CD8-positive, alpha-beta memory T cell (primary cell): ENCODE data around the gene CHST11. TPM values are rescaled to one million over a fixed set of nuclear protein-coding genes. Genes with fewer than 3 reads are reported as not detected.
A peak's percentile ranks its signal among the peaks of the same experiment; 100 is the strongest.

Experiments used
- CTCF ChIA-PET: fragments of 350-600 bp; sonication (Branson Sonifier 250); formaldehyde crosslinking; loops from one replicate; lab custom pipeline; 2021; ENCODE audit warnings: antibody characterized with exemption; lab: Charles Lee
- POLR2A ChIA-PET: fragments of 350-600 bp; sonication (Branson Sonifier 250); formaldehyde crosslinking; loops from one replicate; lab custom pipeline; 2021; ENCODE audit warnings: antibody characterized with exemption; lab: Charles Lee
- DNase-seq, 5 donors: peaks; one replicate each; pipeline versions ENCODE4 v3.0.0 to v3.0.0-alpha.2; 2020 to 2022; ENCODE audit warnings: mixed read lengths in 1 of 5
- H3K27ac ChIP-seq: one replicate; pipeline ENCODE4 v1.7.0; 2013; ENCODE audit warnings: low read depth, mild to moderate bottlenecking, low read length, moderate library complexity
- H3K27me3 ChIP-seq: 2 replicates; pipeline ENCODE4 v1.7.0; 2013; ENCODE audit warnings: low read length, mild to moderate bottlenecking; ENCODE audit not compliant: insufficient read depth, poor library complexity, severe bottlenecking
- H3K36me3 ChIP-seq: 2 replicates; pipeline ENCODE4 v1.7.0; 2013; ENCODE audit warnings: mild to moderate bottlenecking, low read length, moderate library complexity; ENCODE audit not compliant: insufficient read depth
- H3K4me1 ChIP-seq: 2 replicates; pipeline ENCODE4 v1.7.0; 2013; ENCODE audit warnings: mild to moderate bottlenecking, low read length, moderate library complexity; ENCODE audit not compliant: insufficient read depth
- H3K4me3 ChIP-seq: 2 replicates; pipeline ENCODE4 v1.7.0; 2013; ENCODE audit warnings: mild to moderate bottlenecking, low read length
- H3K9me3 ChIP-seq: 2 replicates; pipeline ENCODE4 v1.7.0; 2013; ENCODE audit warnings: mild to moderate bottlenecking, low read length
- H3K27ac Mint-ChIP-seq, 8 donors: one replicate each; pipeline ENCODE4 v1.8.0; 2020 to 2021; ENCODE audit warnings: mixed read lengths in 8 of 8, mild to moderate bottlenecking in 6 of 8, inconsistent platforms in 3 of 8, moderate library complexity in 3 of 8
- H3K27me3 Mint-ChIP-seq, 2 donors: one replicate each; pipeline ENCODE4 v1.8.0; 2020 to 2021; ENCODE audit warnings: mixed read lengths in 2 of 2, mild to moderate bottlenecking in 1 of 2, moderate library complexity in 1 of 2
- H3K36me3 Mint-ChIP-seq, 3 donors: one replicate each; pipeline ENCODE4 v1.8.0; 2020 to 2021; ENCODE audit warnings: mixed read lengths in 3 of 3, inconsistent platforms in 1 of 3, mild to moderate bottlenecking in 1 of 3
- H3K4me1 Mint-ChIP-seq, 3 donors: one replicate each; pipeline ENCODE4 v1.8.0; 2020 to 2021; ENCODE audit warnings: mixed read lengths in 3 of 3, inconsistent platforms in 1 of 3, mild to moderate bottlenecking in 1 of 3
- H3K4me3 Mint-ChIP-seq, 7 donors: one replicate each; pipeline ENCODE4 v1.8.0; 2020 to 2021; ENCODE audit warnings: mixed read lengths in 7 of 7, mild to moderate bottlenecking in 6 of 7, moderate library complexity in 4 of 7, inconsistent platforms in 2 of 7
- H3K9me3 Mint-ChIP-seq, 5 donors: one replicate each; pipeline ENCODE4 v1.8.0; 2020 to 2022; ENCODE audit warnings: mixed read lengths in 5 of 5, mild to moderate bottlenecking in 3 of 5, moderate library complexity in 2 of 5, inconsistent platforms in 1 of 5
- polyA plus RNA-seq: library from polyadenylated mRNA; unstranded; fragments of 300-500 nt; fragmentation: Illumina TruSeq; gene quantifications from one replicate; pipeline ENCODE4 v1.2.3, GENCODE V29; 2021
- total RNA-seq, 2 experiments: library from RNA; stranded (reverse); gene quantifications; one replicate each; pipeline ENCODE4 v1.2.3, GENCODE V29; 2021

CHST11 gene
- total and polyA plus RNA-seq, 3 experiments from 2014 or later = 47.8 to 76.8 (median 51.5) TPM

DNA sequence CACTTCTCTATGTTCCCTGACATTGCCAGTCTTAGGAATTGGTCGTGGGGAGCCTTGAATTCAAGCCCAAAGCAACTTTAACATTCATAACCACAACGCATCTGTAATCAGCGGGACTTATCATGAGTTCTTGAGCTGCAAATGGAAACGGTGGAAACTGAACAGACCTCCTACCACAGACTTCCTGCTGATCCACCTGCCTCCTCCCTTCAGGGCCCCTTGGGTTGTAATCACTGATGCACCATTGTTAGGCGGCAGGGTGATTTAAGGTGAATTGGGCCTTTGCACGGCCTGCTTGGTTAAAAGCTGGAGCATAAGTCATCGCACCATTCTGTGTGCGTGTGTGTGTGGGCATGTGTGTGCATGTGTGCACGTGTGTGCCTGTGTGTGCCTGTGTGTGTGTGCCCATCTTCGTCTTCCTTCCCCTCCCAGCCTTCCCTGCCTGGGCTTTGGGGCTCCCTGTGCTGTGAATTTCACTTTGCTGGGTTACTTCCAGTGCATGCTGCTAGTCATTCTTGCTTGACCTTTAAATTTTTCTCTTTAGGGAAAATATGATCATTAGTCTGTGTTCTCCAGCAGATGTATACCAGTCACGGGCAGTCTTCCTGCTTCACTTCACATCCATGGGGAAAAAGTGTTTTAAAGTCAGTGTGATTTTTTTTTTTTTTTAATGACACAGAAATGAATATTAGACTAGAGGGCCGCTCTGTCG is 29.1 kb downstream of the CHST11 start:
- peaks cover 0 to 2% of the 10 kb centered on the region in 2 donors for H3K27me3 Mint-ChIP-seq
- H3K4me1 Mint-ChIP-seq = peaks cover 90 to 97% (median 96%) of the 10 kb centered on the region in 3 donors
- Histone ChIP-seq H3K4me1 (peaks cover 83% of the 10 kb centered on the region), H3K27ac (peak overlapping the region; percentile 40), H3K27me3 (no peaks in the 10 kb centered on the region), H3K4me3 (peak overlapping the region; percentile 38), H3K9me3 (no peaks in the 10 kb centered on the region), H3K36me3 (no peaks in the 10 kb centered on the region)
- peak overlapping the region; percentile 23 to 78 (median 75) for H3K4me3 Mint-ChIP-seq
- H3K9me3 Mint-ChIP-seq = no peaks in the 10 kb centered on the region
- peak overlapping the region; percentile 59 to 93 (median 90) for H3K27ac Mint-ChIP-seq
- H3K36me3 Mint-ChIP-seq = peaks cover 7 to 24% (median 13%) of the 10 kb centered on the region in 3 donors
- peak; percentile 26 to 74 (median 47) for DNase-seq
- ChIA-PET CTCF (interaction anchor here (0.8 to 1.5 kb wide), 4 partner anchors 9 to 104 kb away, joined by 3 to 5 read pairs (median 3); no protein-coding TSS in a partner anchor), POLR2A (interaction anchor here (0.6 to 1.3 kb wide), 4 partner anchors 9 to 29 kb away, joined by 3 to 13 read pairs (median 3); partner anchors contain the start of gene CHST11)

GRCh38 chr12:104486363-104486750 is 29.6 kb downstream of the CHST11 start:
- Mint-ChIP-seq H3K27me3 (peaks cover 0 to 2% of the 10 kb centered on the region in 2 donors), H3K4me3 (peak overlapping the region in 5 of 7 donors; percentile 33 to 78 (median 58)), H3K9me3 (no peaks in the 10 kb centered on the region), H3K4me1 (peaks cover 90 to 97% (median 96%) of the 10 kb centered on the region in 3 donors), H3K27ac (peak overlapping the region in 7 of 8 donors; percentile 59 to 91 (median 89)), H3K36me3 (peaks cover 5 to 19% (median 8%) of the 10 kb centered on the region in 3 donors)
- Histone ChIP-seq H3K36me3 (no peaks in the 10 kb centered on the region), H3K27me3 (no peaks in the 10 kb centered on the region), H3K9me3 (no peaks in the 10 kb centered on the region), H3K4me3 (no peak overlapping the region), H3K4me1 (peaks cover 83% of the 10 kb centered on the region), H3K27ac (peak overlapping the region; percentile 40)
- CTCF ChIA-PET = interaction anchor here (0.8 to 1.6 kb wide), 3 partner anchors 8 to 28 kb away, joined by 3 to 11 read pairs (median 5); no protein-coding TSS in a partner anchor
- POLR2A ChIA-PET = interaction anchor here (0.6 to 1.3 kb wide), 3 partner anchors 8 to 25 kb away, joined by 3 to 13 read pairs (median 3); no protein-coding TSS in a partner anchor
- DNase-seq = no peak

DNA sequence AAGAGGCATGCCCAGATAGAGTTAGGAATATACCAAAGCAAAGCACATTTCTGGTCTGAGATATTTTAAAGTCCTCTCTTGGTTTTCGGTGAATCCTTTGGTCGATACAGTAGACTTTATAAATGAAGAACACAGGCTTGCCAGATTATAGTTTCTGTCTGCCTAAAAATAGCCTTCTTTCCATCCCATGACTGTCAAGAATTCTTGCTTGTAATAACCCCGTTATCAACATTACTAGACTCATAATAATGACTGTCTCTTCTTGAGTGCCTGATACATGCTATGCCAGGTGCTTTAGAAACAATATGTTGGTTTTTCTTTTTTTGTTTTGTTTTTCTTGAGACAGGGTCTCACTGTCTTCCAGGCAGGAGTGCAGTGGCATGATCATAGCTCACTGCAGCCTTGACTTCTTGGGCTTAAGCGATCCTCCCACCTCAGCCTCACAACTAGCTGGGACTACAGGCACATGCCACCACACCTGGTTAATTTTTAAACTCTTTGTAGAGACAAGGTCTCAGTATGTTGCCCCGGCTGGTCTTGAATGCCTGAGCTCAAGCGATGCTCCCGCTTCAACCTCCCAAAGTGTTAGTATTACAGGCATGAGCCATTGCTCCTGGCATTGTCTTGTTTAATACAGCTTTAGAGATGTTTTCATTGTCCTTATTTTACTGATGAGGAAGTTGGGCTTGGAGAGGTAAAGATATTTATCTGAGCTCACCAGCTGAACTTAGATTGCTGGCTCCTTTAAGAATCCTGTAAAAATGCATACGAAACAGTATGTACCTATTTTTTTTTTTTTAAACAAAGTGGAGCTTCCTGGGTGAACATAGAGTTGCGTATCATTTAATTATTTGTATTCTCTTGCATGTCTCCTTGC is 30.4 kb downstream of the CHST11 start:
- CTCF ChIA-PET = interaction anchor here (1.0 to 1.8 kb wide), 4 partner anchors 10 to 105 kb away, joined by 4 to 11 read pairs (median 6); no protein-coding TSS in a partner anchor
- POLR2A ChIA-PET = interaction anchor here (0.5 to 1.5 kb wide), 2 partner anchors 9 to 237 kb away, joined by 4 to 6 read pairs; no protein-coding TSS in a partner anchor
- H3K27ac Mint-ChIP-seq = peak overlapping the region; percentile 43 to 90 (median 76)

DNA sequence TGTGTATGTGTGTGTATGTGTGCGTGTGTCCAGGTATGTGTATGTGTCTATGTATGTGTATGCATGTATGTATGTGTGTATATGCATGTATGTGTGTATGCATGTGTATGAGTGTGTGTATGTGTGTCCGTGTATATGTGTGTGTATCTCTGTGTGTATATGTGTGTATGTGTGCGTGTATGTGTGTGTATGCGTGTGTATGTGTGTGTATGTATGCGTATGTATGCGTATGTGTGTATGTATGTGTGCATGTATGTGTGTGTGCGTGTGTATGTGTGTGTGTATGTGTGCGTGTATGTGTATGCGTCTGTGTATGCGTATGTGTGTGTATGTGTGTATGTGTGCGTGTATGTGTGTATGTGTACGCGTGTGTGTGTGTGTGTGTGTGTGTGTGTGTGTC is 31.6 kb downstream of the CHST11 start:
- Histone ChIP-seq H3K9me3 (no peaks in the 10 kb centered on the region), H3K4me3 (no peak overlapping the region), H3K4me1 (peaks cover 81% of the 10 kb centered on the region), H3K27ac (no peak overlapping the region), H3K36me3 (no peaks in the 10 kb centered on the region), H3K27me3 (no peaks in the 10 kb centered on the region)
- POLR2A ChIA-PET = interaction anchor here (1.5 kb wide), 1 partner anchor 10 kb away, joined by 4 read pairs; no protein-coding TSS in a partner anchor
- CTCF ChIA-PET = interaction anchor here (1.4 to 1.8 kb wide), 2 partner anchors 11 to 15 kb away, joined by 4 to 8 read pairs; no protein-coding TSS in a partner anchor
- H3K27me3 Mint-ChIP-seq = peaks cover 0 to 2% of the 10 kb centered on the region in 2 donors
- H3K9me3 Mint-ChIP-seq = no peaks in the 10 kb centered on the region
- peaks cover 87 to 97% (median 96%) of the 10 kb centered on the region in 3 donors for H3K4me1 Mint-ChIP-seq
- H3K4me3 Mint-ChIP-seq = peak overlapping the region in 2 of 7 donors; percentile 18 to 46
- no peak for DNase-seq
- peaks cover 0 to 15% (median 9%) of the 10 kb centered on the region in 3 donors for H3K36me3 Mint-ChIP-seq
- H3K27ac Mint-ChIP-seq = peak overlapping the region; percentile 26 to 81 (median 46)

More for the DNA sequence above, 30.4 kb downstream of the CHST11 start:
- peaks cover 89 to 97% (median 96%) of the 10 kb centered on the region in 3 donors for H3K4me1 Mint-ChIP-seq
- Histone ChIP-seq H3K27ac (no peak overlapping the region), H3K9me3 (no peaks in the 10 kb centered on the region), H3K4me3 (no peak overlapping the region), H3K36me3 (no peaks in the 10 kb centered on the region), H3K27me3 (no peaks in the 10 kb centered on the region), H3K4me1 (peaks cover 82% of the 10 kb centered on the region)
- no peaks in the 10 kb centered on the region for H3K9me3 Mint-ChIP-seq
- peaks cover 5 to 22% (median 5%) of the 10 kb centered on the region in 3 donors for H3K36me3 Mint-ChIP-seq
- peaks cover 0 to 2% of the 10 kb centered on the region in 2 donors for H3K27me3 Mint-ChIP-seq
- peak overlapping the region in 4 of 7 donors; percentile 7 to 48 (median 42) for H3K4me3 Mint-ChIP-seq
- DNase-seq = no peak

DNA sequence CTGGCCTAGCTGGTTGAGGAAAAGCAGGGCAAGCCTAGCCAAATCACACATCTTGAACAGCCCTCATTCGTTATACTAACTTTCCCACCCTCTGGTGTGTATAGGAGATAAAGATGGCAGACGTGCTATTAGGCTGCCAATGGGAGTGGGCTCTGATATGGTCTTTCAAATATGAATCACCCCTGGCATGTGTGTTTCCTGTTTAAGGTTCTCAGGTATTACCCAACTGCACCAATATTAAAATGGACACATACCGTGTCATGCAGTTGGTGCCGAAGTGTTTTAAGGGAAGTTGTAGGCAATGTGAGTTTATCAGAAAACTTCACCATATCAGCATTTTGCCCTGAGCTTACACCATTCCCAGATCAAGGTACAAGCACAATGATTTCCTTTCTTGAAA is 33.4 kb downstream of the CHST11 start:
- peaks cover 0 to 2% of the 10 kb centered on the region in 2 donors for H3K27me3 Mint-ChIP-seq
- no peaks in the 10 kb centered on the region for H3K36me3 ChIP-seq
- H3K4me3 Mint-ChIP-seq = peak overlapping the region in 6 of 7 donors; percentile 12 to 69 (median 50)
- H3K4me1 Mint-ChIP-seq = peaks cover 84 to 97% (median 96%) of the 10 kb centered on the region in 3 donors
- ChIA-PET CTCF (interaction anchor here (0.6 to 1.2 kb wide), 2 partner anchors 17 to 31 kb away, joined by 3 read pairs; no protein-coding TSS in a partner anchor), POLR2A (no interaction called here)
- no peak overlapping the region for H3K27ac ChIP-seq
- peaks cover 0 to 11% (median 9%) of the 10 kb centered on the region in 3 donors for H3K36me3 Mint-ChIP-seq
- DNase-seq = no peak
- H3K4me1 ChIP-seq = peaks cover 78% of the 10 kb centered on the region
- no peaks in the 10 kb centered on the region for H3K9me3 ChIP-seq
- H3K27ac Mint-ChIP-seq = peak overlapping the region; percentile 56 to 87 (median 75)
- H3K4me3 ChIP-seq = no peak overlapping the region
- H3K9me3 Mint-ChIP-seq = no peaks in the 10 kb centered on the region
- no peaks in the 10 kb centered on the region for H3K27me3 ChIP-seq

GRCh38 chr12:104490850-104491249 is 34.1 kb downstream of the CHST11 start:
- no peak overlapping the region for H3K4me3 ChIP-seq
- peak overlapping the region; percentile 62 to 92 (median 80) for H3K27ac Mint-ChIP-seq
- DNase-seq = no peak
- peaks cover 81 to 96% (median 95%) of the 10 kb centered on the region in 3 donors for H3K4me1 Mint-ChIP-seq
- ChIA-PET POLR2A (no interaction called here), CTCF (interaction anchor here (0.6 to 1.2 kb wide), 2 partner anchors 18 to 32 kb away, joined by 3 read pairs; no protein-coding TSS in a partner anchor)
- peaks cover 78% of the 10 kb centered on the region for H3K4me1 ChIP-seq
- H3K4me3 Mint-ChIP-seq = peak overlapping the region; percentile 12 to 76 (median 53)
- peaks cover 0 to 13% (median 9%) of the 10 kb centered on the region in 3 donors for H3K36me3 Mint-ChIP-seq
- no peaks in the 10 kb centered on the region for H3K9me3 Mint-ChIP-seq
- no peaks in the 10 kb centered on the region for H3K9me3 ChIP-seq
- H3K36me3 ChIP-seq = no peaks in the 10 kb centered on the region
- peaks cover 0 to 2% of the 10 kb centered on the region in 2 donors for H3K27me3 Mint-ChIP-seq
- H3K27me3 ChIP-seq = no peaks in the 10 kb centered on the region
- no peak overlapping the region for H3K27ac ChIP-seq

DNA sequence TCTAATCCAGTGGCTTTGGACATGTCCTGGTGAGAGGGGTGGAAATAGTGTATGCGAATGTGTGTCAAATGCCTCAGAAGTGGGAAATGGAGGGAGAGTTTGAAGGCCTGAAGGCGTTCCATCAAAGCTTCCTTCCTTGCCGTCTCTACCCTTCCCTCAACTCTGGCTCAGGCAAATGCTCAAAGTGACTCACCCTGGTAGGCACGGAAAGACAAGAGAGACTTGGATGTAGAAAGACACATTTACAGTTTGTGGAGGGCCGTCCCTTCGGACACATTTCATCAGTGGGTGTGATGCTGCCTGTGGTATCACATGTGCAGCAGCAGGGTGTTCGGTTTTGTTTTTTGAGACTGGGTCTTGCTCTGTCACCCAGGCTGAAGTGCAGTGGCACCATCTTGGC is 36.7 kb downstream of the CHST11 start:
- Mint-ChIP-seq H3K27me3 (no peaks in the 10 kb centered on the region), H3K27ac (peak overlapping the region; percentile 80 to 98 (median 94)), H3K36me3 (peaks cover 0 to 12% (median 7%) of the 10 kb centered on the region in 3 donors), H3K4me3 (peak overlapping the region in 6 of 7 donors; percentile 24 to 82 (median 75)), H3K9me3 (no peaks in the 10 kb centered on the region), H3K4me1 (peaks cover 79 to 96% (median 94%) of the 10 kb centered on the region in 3 donors)
- Histone ChIP-seq H3K4me3 (no peak overlapping the region), H3K27ac (no peak overlapping the region), H3K36me3 (no peaks in the 10 kb centered on the region), H3K4me1 (peaks cover 80% of the 10 kb centered on the region), H3K9me3 (no peaks in the 10 kb centered on the region), H3K27me3 (no peaks in the 10 kb centered on the region)
- ChIA-PET CTCF (interaction anchor here (1.1 to 2.3 kb wide), 4 partner anchors 10 to 36 kb away, joined by 3 to 5 read pairs (median 3); no protein-coding TSS in a partner anchor), POLR2A (no interaction called here)
- no peak for DNase-seq
